ENCODE results near the gene RAMP1.
A peak's percentile ranks its signal among the peaks of the same experiment; 100 is the strongest.

RAMP1 gene

DNA sequence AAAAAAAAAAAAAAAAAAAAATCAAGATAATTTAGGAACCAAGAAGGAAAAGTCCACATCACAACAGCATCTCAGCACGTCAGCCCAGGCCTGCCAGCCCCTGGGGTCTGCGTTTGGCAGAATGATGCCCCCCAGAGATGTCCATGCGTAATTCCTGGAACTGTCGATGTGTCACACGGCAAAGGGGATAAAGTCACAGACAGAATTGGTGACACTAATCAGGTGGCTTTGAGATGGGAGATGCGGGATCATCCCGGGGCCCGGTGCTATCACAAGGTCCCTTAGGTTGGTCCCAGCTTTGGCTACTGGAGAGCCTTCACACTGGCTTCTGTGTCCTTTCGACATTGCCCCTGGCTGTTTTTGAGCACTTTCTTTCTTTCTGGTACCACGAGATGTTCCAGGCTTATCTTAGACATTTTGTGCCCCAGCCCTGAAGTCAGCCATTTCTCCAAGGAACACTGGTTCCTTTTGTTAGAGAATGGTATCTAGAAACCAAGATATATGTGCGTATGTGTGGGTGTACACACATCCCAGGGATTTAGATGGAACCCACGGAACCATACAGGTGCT, 20.7 kb downstream of the RAMP1 start:
- no peak overlapping the region for H3K4me3 ChIP-seq (replicated peaks in 1 of 2; ENCODE audit: low read depth in 2 of 2, low read length in 2 of 2)
- no peak for DNase-seq (ENCODE audit: low read depth in 2 of 2)
- TF ChIP-seq, protein P1, sequence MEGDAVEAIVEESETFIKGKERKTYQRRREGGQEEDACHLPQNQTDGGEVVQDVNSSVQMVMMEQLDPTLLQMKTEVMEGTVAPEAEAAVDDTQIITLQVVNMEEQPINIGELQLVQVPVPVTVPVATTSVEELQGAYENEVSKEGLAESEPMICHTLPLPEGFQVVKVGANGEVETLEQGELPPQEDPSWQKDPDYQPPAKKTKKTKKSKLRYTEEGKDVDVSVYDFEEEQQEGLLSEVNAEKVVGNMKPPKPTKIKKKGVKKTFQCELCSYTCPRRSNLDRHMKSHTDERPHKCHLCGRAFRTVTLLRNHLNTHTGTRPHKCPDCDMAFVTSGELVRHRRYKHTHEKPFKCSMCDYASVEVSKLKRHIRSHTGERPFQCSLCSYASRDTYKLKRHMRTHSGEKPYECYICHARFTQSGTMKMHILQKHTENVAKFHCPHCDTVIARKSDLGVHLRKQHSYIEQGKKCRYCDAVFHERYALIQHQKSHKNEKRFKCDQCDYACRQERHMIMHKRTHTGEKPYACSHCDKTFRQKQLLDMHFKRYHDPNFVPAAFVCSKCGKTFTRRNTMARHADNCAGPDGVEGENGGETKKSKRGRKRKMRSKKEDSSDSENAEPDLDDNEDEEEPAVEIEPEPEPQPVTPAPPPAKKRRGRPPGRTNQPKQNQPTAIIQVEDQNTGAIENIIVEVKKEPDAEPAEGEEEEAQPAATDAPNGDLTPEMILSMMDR (IDR thresholded peaks at IDR 0.05; ENCODE audit: low read depth, low read length), result no peak

GRCh38 chr2:237882510-237883481, 23.4 kb downstream of the RAMP1 start:
- no peak overlapping the region for H3K4me3 ChIP-seq (replicated peaks in 1 of 2; ENCODE audit: low read depth in 2 of 2, low read length in 2 of 2)
- TF ChIP-seq, protein P1 (IDR thresholded peaks at IDR 0.05; ENCODE audit: low read depth, low read length), result no peak
- no peak for DNase-seq (ENCODE audit: low read depth in 2 of 2)

- TF ChIP-seq, protein P1 (IDR thresholded peaks at IDR 0.05; ENCODE audit: low read depth, low read length), result no peak
- no peak overlapping the region for H3K4me3 ChIP-seq (replicated peaks in 1 of 2; ENCODE audit: low read depth in 2 of 2, low read length in 2 of 2)
- DNase-seq (ENCODE audit: low read depth in 2 of 2), result no peak
These were observed 24.6 kb downstream of the RAMP1 start for GRCh38 chr2:237883951-237884446.

DNA sequence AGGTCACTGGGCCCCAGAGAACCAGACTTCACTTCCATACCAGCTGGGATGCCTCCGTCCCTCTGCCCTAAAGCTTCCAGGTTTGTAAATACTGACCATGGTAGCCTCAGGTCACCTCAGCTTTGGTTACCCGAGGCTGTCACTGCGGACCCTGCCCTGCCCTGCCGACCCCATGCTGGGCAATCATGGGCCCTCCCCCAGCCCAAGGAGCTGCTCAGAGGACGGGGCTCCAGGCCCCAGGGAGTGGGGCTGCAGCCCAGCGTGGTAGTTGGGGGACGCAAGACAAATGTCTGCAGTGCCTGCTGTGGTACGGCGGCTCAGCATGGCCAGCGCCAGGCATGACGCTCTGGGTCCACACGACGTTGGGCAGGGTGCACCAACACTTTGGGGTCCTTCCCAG, 25.3 kb downstream of the RAMP1 start:
- DNase-seq (ENCODE audit: low read depth in 2 of 2), result no peak
- TF ChIP-seq, protein P1 (IDR thresholded peaks at IDR 0.05; ENCODE audit: low read depth, low read length), result no peak
- no peak overlapping the region for H3K4me3 ChIP-seq (replicated peaks in 1 of 2; ENCODE audit: low read depth in 2 of 2, low read length in 2 of 2)

DNA sequence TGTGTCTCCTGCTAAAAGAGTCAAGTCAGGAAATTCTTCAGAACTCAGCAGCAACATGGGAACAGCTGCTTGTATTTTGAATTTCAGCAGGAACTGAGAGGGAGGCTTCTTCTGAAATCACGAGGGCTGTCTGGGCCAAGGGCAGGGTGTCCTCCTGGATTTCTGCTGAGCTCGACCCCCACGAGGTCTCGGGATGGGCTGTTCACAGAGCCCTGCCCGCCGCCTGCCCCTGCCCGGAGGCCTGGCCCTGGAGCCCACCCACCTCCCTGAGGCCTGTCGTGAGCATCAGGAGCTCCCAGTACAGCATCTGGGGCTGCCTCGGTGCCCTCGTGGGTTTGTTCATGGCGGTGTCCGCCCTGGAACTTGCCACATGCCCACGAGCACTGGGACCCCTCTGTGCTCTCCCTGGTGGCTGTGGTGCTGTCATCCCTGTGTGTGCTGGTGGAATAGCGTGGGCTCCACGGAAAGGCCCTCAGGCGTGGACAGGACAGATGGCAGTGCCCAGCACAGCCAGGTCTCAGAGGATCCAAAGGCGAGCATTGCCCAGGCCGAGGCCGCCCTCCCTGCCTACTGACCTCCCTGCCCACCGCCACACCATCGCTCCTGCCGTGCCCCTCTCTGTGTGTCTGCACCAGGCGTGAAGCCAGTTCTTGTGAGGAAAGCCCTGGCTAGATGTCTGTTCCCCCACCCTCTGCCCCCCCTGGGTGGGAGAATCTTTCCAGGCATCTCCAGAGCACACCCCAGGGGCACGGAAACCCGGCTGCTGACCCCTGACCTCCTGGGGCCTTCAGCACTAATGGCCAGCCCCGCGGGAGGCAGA, 25.9 kb downstream of the RAMP1 start:
- no peak for DNase-seq (ENCODE audit: low read depth in 2 of 2)
- no peak overlapping the region for H3K4me3 ChIP-seq (replicated peaks in 1 of 2; ENCODE audit: low read depth in 2 of 2, low read length in 2 of 2)
- TF ChIP-seq, protein P1 (IDR thresholded peaks at IDR 0.05; ENCODE audit: low read depth, low read length), result no peak

- TF ChIP-seq, protein P1 (IDR thresholded peaks at IDR 0.05; ENCODE audit: low read depth, low read length), result no peak
- H3K4me3 ChIP-seq (replicated peaks in 1 of 2; ENCODE audit: low read depth in 2 of 2, low read length in 2 of 2), result no peak overlapping the region
- peak; percentile 24 to 81 for DNase-seq (ENCODE audit: low read depth in 2 of 2)
These were observed 26.7 kb downstream of the RAMP1 start for GRCh38 chr2:237885931-237886684.

Measured in cardiac fibroblast (primary cell).